HEK293 (cell line): Measurements from ENCODE around the gene FGF12.

Source experiments
- MEIS1 ChIP-seq: sonication (generic); formaldehyde crosslinking; IDR thresholded peaks from 2 replicates; pipeline ENCODE4 v1.8.1; 2022; ENCODE audit warnings: missing genetic modification reagents, mild to moderate bottlenecking, borderline replicate concordance
- ZBTB1 ChIP-seq: fragments of 450-650 bp; formaldehyde crosslinking; IDR thresholded peaks from 2 replicates; pipeline ENCODE4 v1.5.1; 2016; ENCODE audit warnings: missing biosample characterization, missing genetic modification characterization
- ZBTB21 ChIP-seq: fragments of 450-650 bp; formaldehyde crosslinking; IDR thresholded peaks from 2 replicates; pipeline ENCODE4 v1.5.1; 2017; ENCODE audit warnings: missing biosample characterization, missing genetic modification characterization
- ZBTB8A ChIP-seq: fragments of 450-650 bp; formaldehyde crosslinking; IDR thresholded peaks from 2 replicates; pipeline ENCODE4 v1.5.1; 2016; ENCODE audit warnings: missing biosample characterization, missing genetic modification characterization
- ZNF24 ChIP-seq: fragments of 450-650 bp; formaldehyde crosslinking; IDR thresholded peaks from 2 replicates; pipeline ENCODE4 v1.5.1; 2016; ENCODE audit warnings: missing biosample characterization, missing genetic modification characterization
- ZNF248 ChIP-seq: fragments of 450-650 bp; formaldehyde crosslinking; IDR thresholded peaks from 2 replicates; pipeline ENCODE4 v1.5.1; 2017; ENCODE audit warnings: missing biosample characterization, missing genetic modification characterization
- ZNF416 ChIP-seq: fragments of 450-650 bp; formaldehyde crosslinking; IDR thresholded peaks from 2 replicates; pipeline ENCODE4 v1.5.1; 2016; ENCODE audit warnings: missing biosample characterization, missing genetic modification characterization
- ZNF558 ChIP-seq: fragments of 450-650 bp; formaldehyde crosslinking; IDR thresholded peaks from 2 replicates; pipeline ENCODE4 v1.5.1; 2016; ENCODE audit warnings: missing biosample characterization, missing genetic modification characterization
- ZNF624 ChIP-seq: fragments of 450-650 bp; formaldehyde crosslinking; IDR thresholded peaks from 2 replicates; pipeline ENCODE4 v1.5.1; 2017; ENCODE audit warnings: missing biosample characterization, missing genetic modification characterization
- TF ChIP-seq, protein P1 (sequence below): fragments of 450-650 bp; formaldehyde crosslinking; IDR thresholded peaks from 2 replicates; pipeline ENCODE4 v1.5.1; 2016; ENCODE audit warnings: missing biosample characterization, missing genetic modification characterization
- TF ChIP-seq, protein P2 (sequence below): fragments of 450-650 bp; formaldehyde crosslinking; IDR thresholded peaks from 2 replicates; pipeline ENCODE4 v1.5.0; 2017; ENCODE audit warnings: missing biosample characterization, missing genetic modification characterization, borderline replicate concordance

DNA sequence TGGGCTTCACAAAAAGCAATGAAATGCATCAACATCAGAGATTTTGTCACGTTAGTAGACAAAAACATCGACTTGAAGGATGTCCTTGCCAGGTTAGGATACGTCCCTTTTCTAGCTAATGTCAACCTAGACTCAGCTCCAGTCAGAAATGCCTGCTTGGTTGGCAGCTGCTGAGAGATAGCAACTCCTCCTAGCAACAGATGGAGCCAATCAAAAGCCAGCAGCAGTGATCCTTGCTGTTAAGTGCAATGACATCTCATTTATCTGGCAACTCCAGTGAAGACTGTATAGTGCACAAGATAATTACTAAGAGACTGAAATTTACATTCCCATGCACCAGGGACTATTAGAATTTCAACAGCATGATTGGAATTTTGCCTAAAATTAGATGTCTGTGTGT, 424.1 kb downstream of the FGF12 start:
- TF ChIP-seq, protein P1, sequence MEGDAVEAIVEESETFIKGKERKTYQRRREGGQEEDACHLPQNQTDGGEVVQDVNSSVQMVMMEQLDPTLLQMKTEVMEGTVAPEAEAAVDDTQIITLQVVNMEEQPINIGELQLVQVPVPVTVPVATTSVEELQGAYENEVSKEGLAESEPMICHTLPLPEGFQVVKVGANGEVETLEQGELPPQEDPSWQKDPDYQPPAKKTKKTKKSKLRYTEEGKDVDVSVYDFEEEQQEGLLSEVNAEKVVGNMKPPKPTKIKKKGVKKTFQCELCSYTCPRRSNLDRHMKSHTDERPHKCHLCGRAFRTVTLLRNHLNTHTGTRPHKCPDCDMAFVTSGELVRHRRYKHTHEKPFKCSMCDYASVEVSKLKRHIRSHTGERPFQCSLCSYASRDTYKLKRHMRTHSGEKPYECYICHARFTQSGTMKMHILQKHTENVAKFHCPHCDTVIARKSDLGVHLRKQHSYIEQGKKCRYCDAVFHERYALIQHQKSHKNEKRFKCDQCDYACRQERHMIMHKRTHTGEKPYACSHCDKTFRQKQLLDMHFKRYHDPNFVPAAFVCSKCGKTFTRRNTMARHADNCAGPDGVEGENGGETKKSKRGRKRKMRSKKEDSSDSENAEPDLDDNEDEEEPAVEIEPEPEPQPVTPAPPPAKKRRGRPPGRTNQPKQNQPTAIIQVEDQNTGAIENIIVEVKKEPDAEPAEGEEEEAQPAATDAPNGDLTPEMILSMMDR (tag by site-specific recombination), result no peak
- no peak for TF ChIP-seq MEIS1 (CRISPR knock-in tag)
- no peak for TF ChIP-seq ZBTB21 (tag by site-specific recombination)
- TF ChIP-seq, protein P2, sequence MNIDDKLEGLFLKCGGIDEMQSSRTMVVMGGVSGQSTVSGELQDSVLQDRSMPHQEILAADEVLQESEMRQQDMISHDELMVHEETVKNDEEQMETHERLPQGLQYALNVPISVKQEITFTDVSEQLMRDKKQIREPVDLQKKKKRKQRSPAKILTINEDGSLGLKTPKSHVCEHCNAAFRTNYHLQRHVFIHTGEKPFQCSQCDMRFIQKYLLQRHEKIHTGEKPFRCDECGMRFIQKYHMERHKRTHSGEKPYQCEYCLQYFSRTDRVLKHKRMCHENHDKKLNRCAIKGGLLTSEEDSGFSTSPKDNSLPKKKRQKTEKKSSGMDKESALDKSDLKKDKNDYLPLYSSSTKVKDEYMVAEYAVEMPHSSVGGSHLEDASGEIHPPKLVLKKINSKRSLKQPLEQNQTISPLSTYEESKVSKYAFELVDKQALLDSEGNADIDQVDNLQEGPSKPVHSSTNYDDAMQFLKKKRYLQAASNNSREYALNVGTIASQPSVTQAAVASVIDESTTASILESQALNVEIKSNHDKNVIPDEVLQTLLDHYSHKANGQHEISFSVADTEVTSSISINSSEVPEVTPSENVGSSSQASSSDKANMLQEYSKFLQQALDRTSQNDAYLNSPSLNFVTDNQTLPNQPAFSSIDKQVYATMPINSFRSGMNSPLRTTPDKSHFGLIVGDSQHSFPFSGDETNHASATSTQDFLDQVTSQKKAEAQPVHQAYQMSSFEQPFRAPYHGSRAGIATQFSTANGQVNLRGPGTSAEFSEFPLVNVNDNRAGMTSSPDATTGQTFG (tag by site-specific recombination), result no peak
- TF ChIP-seq ZBTB8A (tag by site-specific recombination), result no peak
- TF ChIP-seq ZNF624, result no peak
- no peak for TF ChIP-seq ZNF248 (tag by site-specific recombination)
- TF ChIP-seq ZNF24 (tag by site-specific recombination), result no peak
- no peak for TF ChIP-seq ZNF558 (tag by site-specific recombination)
- TF ChIP-seq ZNF416 (tag by site-specific recombination), result no peak
- TF ChIP-seq ZBTB1, result no peak
